Measurements from ENCODE around the gene NAALADL2.

- TF ChIP-seq CTCF (IDR thresholded peaks at IDR 0.05) (no peak), EZH2 (IDR thresholded peaks at IDR 0.05; ENCODE audit: borderline replicate concordance, insufficient read depth, low read depth, low read length, poor library complexity, severe bottlenecking) (no peak)
These were observed 876.7 kb downstream of the NAALADL2 start for GRCh38 chr3:175735866-175736265.

Data from B cell (primary cell).